Keratinocyte (primary cell): ENCODE results near the gene FBXW9. TPM values are rescaled to one million over a fixed set of nuclear protein-coding genes. Genes with fewer than 3 reads are reported as not detected.

Experiments
- DNase-seq: peaks from one replicate; pipeline ENCODE4 v3.0.0-alpha.2; 2011; ENCODE audit warnings: low read depth, missing footprints, low spot score
- FAIRE-seq: peaks from 2 replicates; lab custom pipeline; 2011; peaks lifted over from hg19 to GRCh38; lab: Jason Lieb, UNC
- H2AFZ ChIP-seq: 2 replicates; pipeline ENCODE4 v1.6.0; 2012; ENCODE audit warnings: low read length, control low read depth, inconsistent platforms; ENCODE audit not compliant: control insufficient read depth
- H3K27ac ChIP-seq: 2 replicates; pipeline ENCODE4 v1.5.1; 2011; ENCODE audit warnings: low read length; ENCODE audit not compliant: control insufficient read depth, insufficient read depth
- H3K27me3 ChIP-seq: 3 replicates; pipeline ENCODE4 v1.6.0; 2011; ENCODE audit warnings: low read length; ENCODE audit not compliant: control insufficient read depth, insufficient read depth; ENCODE audit errors: extremely low read depth
- H3K36me3 ChIP-seq, 2 experiments: 2 replicates in 1 of 2; 3 replicates in 1 of 2; pipeline ENCODE4 v1.5.1; 2011; ENCODE audit warnings: low read length in 2 of 2, mild to moderate bottlenecking in 1 of 2; ENCODE audit not compliant: control insufficient read depth in 2 of 2, insufficient read depth in 2 of 2; ENCODE audit errors: extremely low read depth in 1 of 2
- H3K4me1 ChIP-seq: 3 replicates; pipeline ENCODE4 v1.5.1; 2011; ENCODE audit warnings: low read length; ENCODE audit not compliant: control insufficient read depth, insufficient read depth; ENCODE audit errors: extremely low read depth
- H3K4me2 ChIP-seq: 3 replicates; pipeline ENCODE4 v1.6.0; 2011; ENCODE audit warnings: low read depth, low read length; ENCODE audit not compliant: control insufficient read depth, insufficient read depth; ENCODE audit errors: extremely low read depth
- H3K4me3 ChIP-seq, 3 experiments: fragments of 200-600 bp in 1 of 3; sonication (generic) in 1 of 3; 2 replicates in 2 of 3; 3 replicates in 1 of 3; pipeline ENCODE4 v1.5.1; 2011 to 2016; ENCODE audit warnings: low read length in 3 of 3, mild to moderate bottlenecking in 3 of 3, control low read depth in 2 of 3, inconsistent platforms in 1 of 3, low read depth in 1 of 3, mixed read lengths in 1 of 3, mixed run types in 1 of 3, moderate library complexity in 1 of 3; ENCODE audit not compliant: control insufficient read depth in 2 of 3, insufficient read depth in 2 of 3; ENCODE audit errors: extremely low read depth in 1 of 3
- H3K79me2 ChIP-seq: 2 replicates; pipeline ENCODE4 v1.6.0; 2012; ENCODE audit warnings: low read length; ENCODE audit not compliant: control insufficient read depth, insufficient read depth
- H3K9ac ChIP-seq: 3 replicates; pipeline ENCODE4 v1.6.0; 2011; ENCODE audit warnings: low read length; ENCODE audit not compliant: control insufficient read depth, insufficient read depth; ENCODE audit errors: extremely low read depth
- H3K9me1 ChIP-seq: 3 replicates; pipeline ENCODE4 v1.6.0; 2011; ENCODE audit warnings: low read length; ENCODE audit not compliant: control insufficient read depth, insufficient read depth; ENCODE audit errors: extremely low read depth
- H3K9me3 ChIP-seq: 2 replicates; pipeline ENCODE4 v1.5.1; 2012; ENCODE audit warnings: low read depth, low read length; ENCODE audit not compliant: control insufficient read depth
- H4K20me1 ChIP-seq: 3 replicates; pipeline ENCODE4 v1.6.0; 2011; ENCODE audit warnings: low read length; ENCODE audit not compliant: control insufficient read depth, insufficient read depth; ENCODE audit errors: extremely low read depth
- EZH2 ChIP-seq: IDR thresholded peaks from one replicate; pipeline ENCODE4 v1.6.1; 2012; ENCODE audit warnings: inconsistent platforms, mild to moderate bottlenecking, low read length, moderate library complexity
- dilution Hi-C: fragments of 300-500 bp; cut with MboI; formaldehyde crosslinking; loops from one replicate; pipeline ENCODE4 v1.7.0; 2020; ENCODE audit warnings: low sequenced_read_pairs; ENCODE audit not compliant: extremely low pct_ligation_motif_present
- polyA plus RNA-seq, 5 experiments: library from polyadenylated mRNA; depleted of rRNA in 3 of 5; stranded (reverse) in 3 of 5; stranded (forward) in 1 of 5; unstranded in 1 of 5; fragments of >200 nt; gene quantifications; 1 replicate in 1 of 5; 2 replicates in 3 of 5; 3 replicates in 1 of 5; pipeline versions ENCODE4 v1.2.1 to v1.2.3, GENCODE V29; 2011 to 2012; ENCODE audit warnings: missing spikeins in 2 of 5, low read depth in 1 of 5, low replicate concordance in 1 of 5
- TF ChIP-seq, protein P1 (sequence below), 3 experiments: IDR thresholded peaks in 1 of 3; conservative IDR thresholded peaks in 1 of 3; optimal IDR thresholded peaks in 1 of 3; 2 replicates in 2 of 3; 3 replicates in 1 of 3; pipeline versions ENCODE3 to v1.5.1; 2011; ENCODE audit warnings: low read length in 3 of 3, mild to moderate bottlenecking in 3 of 3, moderate library complexity in 2 of 3, control low read depth in 1 of 3, inconsistent platforms in 1 of 3; ENCODE audit not compliant: insufficient read depth in 2 of 3; ENCODE audit errors: extremely low read depth in 1 of 3

Gene FBXW9
- polyA plus RNA-seq, 1 donor (not counting 4 experiments of a cell fraction or from before 2014, with no cell fraction given), result 5.6 TPM

DNA sequence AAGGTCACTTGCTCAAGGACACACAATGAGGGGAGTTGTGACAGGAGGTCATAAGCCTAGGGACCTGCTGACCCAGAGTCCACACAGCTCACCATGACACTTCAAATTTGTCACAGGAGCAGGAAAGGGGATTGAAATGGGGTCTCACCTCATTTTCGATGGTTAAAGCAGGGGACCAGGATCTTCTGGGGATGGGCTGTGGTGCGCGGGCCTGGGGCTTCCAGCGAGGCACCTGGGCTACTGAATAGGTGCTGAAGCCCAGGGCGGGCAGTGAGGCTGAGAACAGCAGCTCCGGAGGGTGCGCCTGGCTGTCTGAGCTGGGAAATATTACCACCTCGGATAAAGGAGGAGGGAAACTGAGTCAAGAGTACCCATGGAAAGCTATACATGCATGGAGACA lies 40.9 kb downstream of the FBXW9 start:
- no peak overlapping the region for H3K27ac ChIP-seq
- DNase-seq, result no peak
- H2AFZ ChIP-seq, result no peak overlapping the region
- H3K27me3 ChIP-seq, result no peaks in the 10 kb centered on the region
- H3K4me3 ChIP-seq, result no peak overlapping the region
- H3K9me1 ChIP-seq, result no peaks in the 10 kb centered on the region
- FAIRE-seq, result no peak
- no peaks in the 10 kb centered on the region for H3K9me3 ChIP-seq
- H3K9ac ChIP-seq, result no peak overlapping the region
- peaks cover 10 to 19% of the 10 kb centered on the region in 2 experiments for H3K36me3 ChIP-seq
- no peak for TF ChIP-seq EZH2
- TF ChIP-seq, protein P1, sequence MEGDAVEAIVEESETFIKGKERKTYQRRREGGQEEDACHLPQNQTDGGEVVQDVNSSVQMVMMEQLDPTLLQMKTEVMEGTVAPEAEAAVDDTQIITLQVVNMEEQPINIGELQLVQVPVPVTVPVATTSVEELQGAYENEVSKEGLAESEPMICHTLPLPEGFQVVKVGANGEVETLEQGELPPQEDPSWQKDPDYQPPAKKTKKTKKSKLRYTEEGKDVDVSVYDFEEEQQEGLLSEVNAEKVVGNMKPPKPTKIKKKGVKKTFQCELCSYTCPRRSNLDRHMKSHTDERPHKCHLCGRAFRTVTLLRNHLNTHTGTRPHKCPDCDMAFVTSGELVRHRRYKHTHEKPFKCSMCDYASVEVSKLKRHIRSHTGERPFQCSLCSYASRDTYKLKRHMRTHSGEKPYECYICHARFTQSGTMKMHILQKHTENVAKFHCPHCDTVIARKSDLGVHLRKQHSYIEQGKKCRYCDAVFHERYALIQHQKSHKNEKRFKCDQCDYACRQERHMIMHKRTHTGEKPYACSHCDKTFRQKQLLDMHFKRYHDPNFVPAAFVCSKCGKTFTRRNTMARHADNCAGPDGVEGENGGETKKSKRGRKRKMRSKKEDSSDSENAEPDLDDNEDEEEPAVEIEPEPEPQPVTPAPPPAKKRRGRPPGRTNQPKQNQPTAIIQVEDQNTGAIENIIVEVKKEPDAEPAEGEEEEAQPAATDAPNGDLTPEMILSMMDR (optimal IDR thresholded peaks at IDR 0.05 in 1 of 3, IDR thresholded peaks at IDR 0.05 in 1 of 3, conservative IDR thresholded peaks at IDR 0.05 in 1 of 3; ENCODE audit: extremely low read depth in 1 of 3, insufficient read depth in 2 of 3, low read length in 3 of 3), result no peak
- dilution Hi-C loops, result no loop called here
- H3K4me1 ChIP-seq, result no peaks in the 10 kb centered on the region
- no peaks in the 10 kb centered on the region for H3K79me2 ChIP-seq
- H3K4me2 ChIP-seq, result no peak overlapping the region
- no peaks in the 10 kb centered on the region for H4K20me1 ChIP-seq

GRCh38 chr19:12652219-12652618 lies 44.2 kb downstream of the FBXW9 start:
- dilution Hi-C loops, result no loop called here

More at GRCh38 chr19:12652219-12652618, 44.2 kb downstream of the FBXW9 start:
- Histone ChIP-seq H4K20me1 (no peaks in the 10 kb centered on the region), H3K79me2 (no peaks in the 10 kb centered on the region), H3K4me2 (no peak overlapping the region), H2AFZ (no peak overlapping the region), H3K9me1 (no peaks in the 10 kb centered on the region), H3K36me3 (peaks cover 10 to 14% of the 10 kb centered on the region in 2 experiments), H3K27ac (no peak overlapping the region), H3K9ac (no peak overlapping the region), H3K9me3 (no peaks in the 10 kb centered on the region), H3K27me3 (no peaks in the 10 kb centered on the region), H3K4me1 (no peaks in the 10 kb centered on the region), H3K4me3 (no peak overlapping the region)
- DNase-seq, result no peak
- FAIRE-seq, result no peak
- TF ChIP-seq EZH2, result no peak
- TF ChIP-seq, protein P1 (optimal IDR thresholded peaks at IDR 0.05 in 1 of 3, IDR thresholded peaks at IDR 0.05 in 1 of 3, conservative IDR thresholded peaks at IDR 0.05 in 1 of 3; ENCODE audit: extremely low read depth in 1 of 3, insufficient read depth in 2 of 3, low read length in 3 of 3), result no peak
